HL-60 (cell line): ENCODE results near the gene BPGM.

Source experiments
- CTCF ChIP-seq: IDR thresholded peaks from one replicate; pipeline ENCODE4 v1.5.1; 2011; ENCODE audit warnings: low read length, control low read depth, inconsistent platforms; ENCODE audit not compliant: insufficient read depth
- REST ChIP-seq: IDR thresholded peaks from 2 replicates; pipeline ENCODE4 v1.6.1; 2012; ENCODE audit warnings: low read depth; ENCODE audit not compliant: insufficient replicate concordance

GRCh38 chr7:134697205-134697886, 50.7 kb downstream of the BPGM start:
- TF ChIP-seq CTCF = no peak
- TF ChIP-seq REST = no peak
